ENCODE results near the gene CHCHD3.
A peak's percentile ranks its signal among the peaks of the same experiment; 100 is the strongest.

CHCHD3 gene

GRCh38 chr7:132997505-132997904 is 84.4 kb downstream of the CHCHD3 start:
- H3K9ac ChIP-seq: no peak overlapping the region
- peaks cover 0 to 15% (median 0%) of the 10 kb centered on the region in 11 experiments; a peak in 4 of 22 replicates for H3K36me3 ChIP-seq
- H3K4me3 ChIP-seq: no peak overlapping the region
- no peaks in the 10 kb centered on the region for H3K27me3 ChIP-seq
- peaks cover 0 to 85% (median 47%) of the 10 kb centered on the region in 11 experiments; a peak in 14 of 22 replicates for H4K20me1 ChIP-seq
- TF ChIP-seq Cebpa-rat (IDR thresholded peaks at IDR 0.05): no peak
- peaks cover 0 to 4% (median 0%) of the 10 kb centered on the region in 11 experiments; a peak in 2 of 22 replicates for H3K9me3 ChIP-seq (replicated peaks in 1 of 11)
- no peak overlapping the region for H3K4me2 ChIP-seq
- no peaks in the 10 kb centered on the region for H3K4me1 ChIP-seq
- no peak overlapping the region for H3K27ac ChIP-seq

GRCh38 chr7:132996581-132997242 is 85.2 kb downstream of the CHCHD3 start:
- Histone ChIP-seq H3K4me1 (no peaks in the 10 kb centered on the region), H3K4me2 (no peak overlapping the region)
- TF ChIP-seq Cebpa-rat (IDR thresholded peaks at IDR 0.05): no peak

GRCh38 chr7:132993377-132994013 is 88.4 kb downstream of the CHCHD3 start:
- no peaks in the 10 kb centered on the region for H3K4me1 ChIP-seq
- H4K20me1 ChIP-seq: peaks cover 7 to 91% (median 42%) of the 10 kb centered on the region in 11 experiments; a peak in 18 of 22 replicates
- H3K9me3 ChIP-seq (replicated peaks in 1 of 11): peaks cover 0 to 12% (median 4%) of the 10 kb centered on the region in 11 experiments; a peak in 12 of 22 replicates
- H3K27me3 ChIP-seq: no peaks in the 10 kb centered on the region
- TF ChIP-seq Cebpa-rat (IDR thresholded peaks at IDR 0.05): no peak
- no peak overlapping the region for H3K27ac ChIP-seq
- peaks cover 0 to 19% (median 10%) of the 10 kb centered on the region in 11 experiments; a peak in 9 of 22 replicates for H3K36me3 ChIP-seq
- no peak overlapping the region for H3K9ac ChIP-seq
- no peak overlapping the region for H3K4me2 ChIP-seq
- H3K4me3 ChIP-seq: no peak overlapping the region

More at GRCh38 chr7:132996581-132997242, 85.2 kb downstream of the CHCHD3 start:
- Histone ChIP-seq H3K36me3 (peaks cover 0 to 13% (median 0%) of the 10 kb centered on the region in 11 experiments; a peak in 4 of 22 replicates), H3K9me3 (replicated peaks in 1 of 11) (peaks cover 0 to 4% (median 0%) of the 10 kb centered on the region in 11 experiments; a peak in 2 of 22 replicates), H3K9ac (no peak overlapping the region), H3K4me3 (no peak overlapping the region), H4K20me1 (peaks cover 7 to 86% (median 51%) of the 10 kb centered on the region in 11 experiments; a peak in 18 of 22 replicates), H3K27ac (no peak overlapping the region), H3K27me3 (no peaks in the 10 kb centered on the region)

GRCh38 chr7:132991615-132992587 is 90.0 kb downstream of the CHCHD3 start:
- H3K4me2 ChIP-seq: no peak overlapping the region
- peaks cover 4 to 32% (median 18%) of the 10 kb centered on the region in 11 experiments; a peak in 16 of 22 replicates for H3K36me3 ChIP-seq
- no peaks in the 10 kb centered on the region for H3K4me1 ChIP-seq
- no peak overlapping the region for H3K4me3 ChIP-seq
- peaks cover 7 to 76% (median 38%) of the 10 kb centered on the region in 11 experiments; a peak in 18 of 22 replicates for H4K20me1 ChIP-seq
- no peak overlapping the region for H3K9ac ChIP-seq
- H3K27ac ChIP-seq: no peak overlapping the region
- H3K9me3 ChIP-seq (replicated peaks in 1 of 11): peaks cover 9 to 27% (median 16%) of the 10 kb centered on the region in 11 experiments
- TF ChIP-seq Cebpa-rat (IDR thresholded peaks at IDR 0.05): no peak
- no peaks in the 10 kb centered on the region for H3K27me3 ChIP-seq

GRCh38 chr7:132988117-132988516 is 93.8 kb downstream of the CHCHD3 start:
- H3K9ac ChIP-seq: no peak overlapping the region
- H3K27me3 ChIP-seq: no peaks in the 10 kb centered on the region
- peaks cover 10 to 35% (median 23%) of the 10 kb centered on the region in 11 experiments; a peak in 18 of 22 replicates for H3K36me3 ChIP-seq
- peaks cover 16 to 37% (median 26%) of the 10 kb centered on the region in 11 experiments for H3K9me3 ChIP-seq (replicated peaks in 1 of 11)
- H3K4me3 ChIP-seq: no peak overlapping the region
- H3K4me1 ChIP-seq: no peaks in the 10 kb centered on the region
- H4K20me1 ChIP-seq: peaks cover 5 to 43% (median 13%) of the 10 kb centered on the region in 11 experiments; a peak in 16 of 22 replicates
- H3K27ac ChIP-seq: no peak overlapping the region
- no peak for TF ChIP-seq Cebpa-rat (IDR thresholded peaks at IDR 0.05)
- H3K4me2 ChIP-seq: no peak overlapping the region

GRCh38 chr7:132980402-132980801 is 101.5 kb downstream of the CHCHD3 start:
- H3K4me3 ChIP-seq: no peak overlapping the region
- H3K36me3 ChIP-seq: peaks cover under 1 to 11% (median 6%) of the 10 kb centered on the region in 11 experiments; a peak in 10 of 22 replicates
- H3K4me1 ChIP-seq: peaks cover 0 to 26% (median 8%) of the 10 kb centered on the region in 10 experiments; a peak in 11 of 20 replicates
- H3K27ac ChIP-seq: 0 out of 22 replicates have a peak overlapping the region, but pooled peaks of 1 of the 11 experiments have one; percentile 11
- H4K20me1 ChIP-seq: peaks cover 0 to 74% (median 8%) of the 10 kb centered on the region in 11 experiments; a peak in 9 of 22 replicates
- H3K9me3 ChIP-seq (replicated peaks in 1 of 11): peaks cover 0 to 9% (median 0%) of the 10 kb centered on the region in 11 experiments; a peak in 5 of 22 replicates
- no peak for TF ChIP-seq Cebpa-rat (IDR thresholded peaks at IDR 0.05)
- no peaks in the 10 kb centered on the region for H3K27me3 ChIP-seq
- peak overlapping the region in 1 of 11 experiments; percentile 41; a peak in 1 of 22 replicates for H3K4me2 ChIP-seq
- H3K9ac ChIP-seq: no peak overlapping the region

GRCh38 chr7:132979524-132979923 is 102.4 kb downstream of the CHCHD3 start:
- Histone ChIP-seq H3K27me3 (no peaks in the 10 kb centered on the region), H3K4me3 (no peak overlapping the region), H4K20me1 (peaks cover 0 to 75% (median 8%) of the 10 kb centered on the region in 11 experiments; a peak in 9 of 22 replicates), H3K4me2 (peak overlapping the region in 7 of 11 experiments; percentile 2 to 47 (median 36); a peak in 9 of 22 replicates), H3K4me1 (peaks cover 0 to 26% (median 8%) of the 10 kb centered on the region in 10 experiments; a peak in 11 of 20 replicates), H3K9ac (no peak overlapping the region), H3K9me3 (replicated peaks in 1 of 11) (peaks cover 0 to 9% (median 0%) of the 10 kb centered on the region in 11 experiments; a peak in 5 of 22 replicates), H3K36me3 (peaks cover 9 to 20% (median 14%) of the 10 kb centered on the region in 11 experiments), H3K27ac (no peak overlapping the region)
- no peak for TF ChIP-seq Cebpa-rat (IDR thresholded peaks at IDR 0.05)

GRCh38 chr7:132977234-132977633 is 104.7 kb downstream of the CHCHD3 start:
- Histone ChIP-seq H3K36me3 (peaks cover 28 to 37% (median 32%) of the 10 kb centered on the region in 11 experiments), H3K4me1 (peaks cover 0 to 26% (median 8%) of the 10 kb centered on the region in 10 experiments; a peak in 11 of 20 replicates), H3K9ac (no peak overlapping the region), H3K4me2 (no peak overlapping the region), H3K27me3 (no peaks in the 10 kb centered on the region), H3K9me3 (replicated peaks in 1 of 11) (no peaks in the 10 kb centered on the region), H3K4me3 (no peak overlapping the region), H4K20me1 (peaks cover 0 to 65% (median 8%) of the 10 kb centered on the region in 11 experiments; a peak in 9 of 22 replicates), H3K27ac (no peak overlapping the region)
- no peak for TF ChIP-seq Cebpa-rat (IDR thresholded peaks at IDR 0.05)
